GM18517 (cell line): Measurements from ENCODE around the gene TRAF1.

Experiments used
- ATAC-seq: cut with Tn5 transposase; IDR thresholded peaks from one replicate; pipeline ENCODE4 v1.9.1; 2021; ENCODE audit warnings: mild to moderate bottlenecking, moderate library complexity; ENCODE audit not compliant: unreplicated experiment

The TRAF1 gene

DNA sequence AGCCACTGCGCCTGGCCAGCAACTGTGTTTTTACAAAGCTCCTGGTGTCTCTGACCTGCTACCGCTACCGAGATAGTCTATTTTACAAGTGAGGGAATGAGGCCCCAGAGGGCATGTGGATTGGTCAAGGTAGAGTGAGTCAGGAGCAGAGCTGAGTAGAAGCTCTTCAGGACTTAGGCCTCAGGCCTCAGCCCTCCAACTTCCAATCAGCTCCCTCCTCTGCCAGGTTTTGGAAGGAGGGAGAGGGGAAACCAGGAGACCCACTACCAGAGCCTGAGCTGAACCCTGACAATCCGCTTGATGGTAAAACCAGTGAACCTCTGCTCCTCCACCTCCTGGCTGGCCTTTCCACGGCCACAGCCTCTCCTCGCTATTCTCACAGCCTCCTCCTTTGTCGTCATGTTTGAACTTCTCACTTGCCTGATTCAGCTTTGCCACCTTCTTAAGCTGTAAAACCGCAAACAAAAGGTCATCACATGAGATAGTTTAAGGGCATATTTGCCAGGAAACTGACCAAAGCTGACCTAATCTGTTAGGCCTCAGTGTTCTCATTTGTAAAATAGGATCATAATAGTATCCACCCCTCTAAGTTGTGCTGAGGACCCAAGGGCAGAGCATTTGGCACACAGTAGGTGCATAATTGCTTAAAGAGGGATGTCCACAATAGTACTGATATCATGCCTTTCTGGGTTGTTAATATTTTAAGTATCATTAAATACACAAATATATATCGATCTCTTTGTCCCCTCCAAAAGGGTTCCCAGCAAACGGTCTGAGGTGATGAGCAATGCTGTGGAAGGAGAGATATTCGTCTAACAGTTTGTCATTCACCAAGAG lies 1.7 kb downstream of the TRAF1 start:
- no peak for ATAC-seq

DNA sequence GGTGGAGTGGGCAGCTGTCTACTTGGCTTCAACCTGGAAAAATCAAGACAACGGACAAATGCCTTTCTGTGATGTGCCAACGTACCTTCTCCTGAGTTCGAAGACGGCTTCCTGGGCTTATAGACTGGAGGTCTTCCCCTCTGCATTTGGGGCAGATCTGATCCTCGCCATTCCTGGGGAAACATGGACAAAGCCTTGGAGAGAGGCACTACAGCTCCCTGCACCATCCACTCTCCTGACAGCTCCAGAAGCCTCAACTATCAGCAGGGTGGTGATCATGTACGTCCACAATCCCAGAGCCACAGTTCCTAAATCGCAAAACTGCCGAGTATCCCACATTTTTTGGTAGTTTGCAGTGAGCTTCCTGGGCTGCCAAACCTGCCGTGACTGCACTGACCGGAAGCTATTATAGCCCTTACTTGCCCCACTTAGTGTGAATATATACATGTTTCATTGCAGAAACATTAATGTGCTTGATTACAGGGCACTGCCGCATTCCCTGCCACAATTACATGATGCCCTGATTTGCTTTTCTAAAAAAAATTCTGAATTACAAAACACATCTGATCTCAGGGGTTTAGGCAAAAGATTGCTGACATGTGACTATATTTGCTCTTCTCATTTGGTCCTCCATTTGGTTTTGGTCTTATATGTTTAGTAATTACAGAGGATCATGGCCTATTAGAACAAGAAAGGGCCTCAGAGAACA lies 2.8 kb downstream of the TRAF1 start:
- no peak for ATAC-seq

DNA sequence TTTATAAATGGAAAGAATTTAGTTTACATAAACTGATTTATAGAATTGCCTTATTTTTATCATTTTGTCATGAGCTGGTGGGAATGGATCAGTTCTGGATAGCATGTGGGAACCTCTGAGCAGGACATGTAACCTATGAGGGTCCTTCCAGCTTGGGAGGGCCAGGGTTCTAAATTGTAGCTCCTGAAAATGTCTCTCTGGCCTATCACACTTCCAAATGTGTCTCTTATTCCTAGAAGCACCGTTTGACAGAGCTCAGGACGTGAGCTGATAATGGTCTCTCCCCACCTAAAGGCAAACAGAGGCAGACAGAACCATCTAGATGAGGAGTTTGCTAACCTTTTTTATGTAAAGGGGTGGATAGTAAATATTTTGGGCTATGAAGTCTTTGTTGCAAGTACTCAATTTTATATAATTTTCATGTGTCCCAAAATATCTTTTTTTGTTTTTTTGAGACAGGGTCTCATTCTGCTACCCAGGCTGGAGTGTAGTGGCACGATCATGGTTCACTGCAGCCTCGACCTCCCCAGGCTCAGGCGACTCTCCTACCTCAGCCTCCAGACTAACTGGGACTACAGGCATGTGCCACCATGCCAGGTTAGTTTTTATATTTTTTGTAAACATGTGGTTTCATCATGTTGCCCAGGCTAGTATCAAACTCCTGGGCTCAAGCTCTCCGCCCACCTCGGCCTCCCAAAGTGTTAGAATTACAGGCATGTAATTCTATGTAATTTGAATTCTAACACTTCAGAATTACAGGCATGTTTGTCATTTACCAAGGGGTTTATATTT lies 4.0 kb downstream of the TRAF1 start:
- no peak for ATAC-seq

GRCh38 chr9:120921661-120922181 lies 4.9 kb downstream of the TRAF1 start:
- ATAC-seq, result no peak

DNA sequence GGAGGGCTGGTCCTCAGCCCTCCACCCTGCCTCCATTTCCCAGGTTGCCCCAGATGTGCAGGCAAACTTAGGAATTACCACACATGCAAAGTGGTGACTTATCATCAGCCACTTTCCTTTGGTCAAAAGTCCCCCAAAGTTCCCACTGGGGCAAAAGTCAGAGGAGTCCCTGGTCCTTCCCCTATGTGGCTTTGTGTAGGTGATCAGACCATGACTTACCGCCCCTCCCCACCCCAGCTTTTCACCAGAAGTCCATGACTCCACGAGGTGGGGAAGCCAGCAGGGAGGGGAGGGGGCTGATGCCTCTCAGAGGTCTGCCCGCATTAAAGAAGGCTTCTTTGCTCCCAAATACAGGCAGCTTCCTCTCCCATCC lies 5.8 kb downstream of the TRAF1 start:
- no peak for ATAC-seq

DNA sequence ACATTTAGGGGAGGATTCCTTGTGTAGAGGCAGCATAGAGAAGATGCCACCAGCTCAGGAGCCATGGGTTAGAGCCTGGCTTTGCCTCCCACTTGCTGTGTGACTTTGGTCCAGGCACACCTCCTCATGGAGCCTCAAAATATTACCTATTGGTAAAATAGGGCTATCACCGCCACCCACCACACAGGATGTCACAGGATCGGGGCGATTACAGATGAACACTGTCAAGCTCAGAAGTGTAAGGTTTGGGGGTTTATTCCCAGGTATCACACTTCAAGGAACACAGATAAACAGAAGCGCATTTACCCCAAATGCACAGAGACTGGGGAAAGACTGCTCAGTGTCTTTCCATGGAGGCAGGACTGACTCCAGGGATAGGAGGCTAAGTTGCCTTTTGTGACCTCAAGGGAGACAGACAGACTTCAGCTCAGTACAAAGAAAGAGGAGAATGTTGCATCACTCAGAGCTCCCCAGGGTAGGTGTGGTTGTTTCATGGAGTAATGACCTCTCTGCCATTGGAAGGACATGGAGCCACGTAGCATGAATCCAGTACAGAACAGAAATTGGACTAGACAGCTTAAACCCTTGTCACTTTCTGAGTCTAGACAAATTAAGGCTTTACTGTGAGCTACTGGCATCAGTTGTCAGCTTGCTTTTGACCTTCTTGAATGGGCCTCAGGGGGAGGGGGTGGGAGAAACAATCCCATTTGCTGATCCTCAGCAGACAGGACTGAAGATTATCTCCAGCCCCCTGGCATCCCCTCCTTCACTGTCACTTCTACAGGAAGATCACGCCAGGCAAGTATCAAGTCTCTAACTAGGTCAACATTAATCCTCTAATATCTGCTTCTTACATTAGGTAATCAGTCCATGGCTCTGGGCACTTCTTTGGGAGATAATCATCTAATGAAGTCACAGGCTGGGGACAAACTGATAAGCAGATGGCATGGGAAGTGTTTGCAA lies 6.5 kb downstream of the TRAF1 start:
- ATAC-seq, result no peak

DNA sequence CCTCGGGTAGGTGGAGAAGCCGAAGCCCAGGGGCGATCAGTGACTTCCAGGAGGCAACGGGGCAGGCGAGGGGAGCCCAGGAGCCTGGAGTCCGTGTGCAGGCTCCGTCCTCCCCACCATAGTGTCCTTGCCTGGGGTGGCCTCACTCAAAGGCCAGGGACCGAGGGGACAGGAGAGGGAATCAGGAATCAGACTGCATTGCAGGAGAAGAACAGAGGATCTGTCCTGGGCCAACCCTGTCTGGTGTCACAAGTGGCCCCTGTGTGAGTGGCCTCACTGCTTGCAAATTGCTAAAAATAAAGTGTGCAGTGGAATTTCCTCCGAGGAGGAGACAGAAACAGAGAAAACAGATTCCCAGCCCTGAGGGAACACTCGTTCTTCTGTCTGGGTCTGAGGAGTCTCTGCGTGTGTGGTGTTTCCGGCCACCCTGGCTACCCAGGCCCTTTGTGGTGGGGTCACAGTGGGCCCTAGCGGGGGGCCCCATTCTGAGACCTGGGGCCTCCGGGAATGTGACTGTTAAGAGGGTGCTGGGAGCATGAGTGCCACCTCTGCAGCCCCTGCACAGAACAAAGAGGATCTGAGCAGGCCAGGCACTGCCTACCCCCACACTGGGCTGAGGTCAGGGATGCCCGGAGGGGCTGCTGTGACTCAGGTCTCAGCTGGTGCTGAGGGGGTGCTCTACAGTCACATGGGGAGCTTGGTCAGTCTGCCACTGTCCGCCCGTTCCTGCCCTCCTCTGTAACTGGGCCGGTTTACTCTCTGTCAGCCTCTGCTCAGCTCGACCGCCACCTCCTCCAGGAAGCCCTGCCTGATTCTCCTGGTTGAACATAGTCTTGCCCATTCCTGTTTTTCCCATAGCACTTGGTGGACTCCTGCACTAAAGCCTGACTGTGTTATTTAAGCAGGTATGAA lies 7.4 kb downstream of the TRAF1 start:
- ATAC-seq, result no peak

GRCh38 chr9:120917929-120918762 lies 8.4 kb downstream of the TRAF1 start:
- ATAC-seq, result no peak

- ATAC-seq, result no peak
Observed at GRCh38 chr9:120916991-120917880, 9.4 kb downstream of the TRAF1 start.

DNA sequence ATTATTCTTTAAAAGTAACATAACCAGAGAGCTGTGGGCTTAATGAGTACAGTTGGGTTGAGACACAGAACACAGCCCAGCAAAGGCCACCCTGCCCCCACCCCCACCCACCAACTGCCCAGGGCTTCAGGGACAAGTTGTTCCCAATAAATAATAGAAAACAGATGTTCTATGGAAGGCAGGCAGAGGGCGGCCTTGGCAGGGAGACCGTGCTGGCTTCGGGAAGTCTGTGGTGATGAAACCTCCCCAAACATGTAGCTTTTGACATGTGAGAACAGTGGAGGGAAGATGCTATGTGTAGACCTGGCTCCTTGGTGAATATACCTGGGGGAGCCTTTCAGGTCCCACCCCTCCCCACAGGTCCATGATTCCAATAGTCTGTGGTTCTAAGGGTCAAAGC lies 10.0 kb downstream of the TRAF1 start:
- ATAC-seq, result no peak

GRCh38 chr9:120915854-120916470 lies 10.6 kb downstream of the TRAF1 start:
- ATAC-seq, result no peak

DNA sequence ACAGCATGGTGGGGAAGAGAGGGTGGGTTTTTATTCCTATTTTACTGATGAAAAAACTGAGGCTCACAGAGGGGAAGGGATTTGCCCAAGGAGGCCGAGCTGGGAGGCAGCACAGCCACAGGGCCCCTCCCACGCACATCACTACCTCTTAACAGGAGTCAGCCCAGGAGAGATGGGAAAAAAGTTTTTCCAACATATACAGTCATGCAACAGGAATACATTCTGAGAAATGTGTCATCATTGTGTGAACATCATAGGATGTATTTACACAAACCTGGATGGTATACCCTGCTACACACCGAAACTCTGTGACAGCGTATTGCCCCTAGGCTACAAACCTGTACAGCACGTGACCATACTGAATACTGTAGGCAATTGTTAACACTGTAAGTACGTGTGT lies 11.6 kb downstream of the TRAF1 start:
- ATAC-seq, result no peak

DNA sequence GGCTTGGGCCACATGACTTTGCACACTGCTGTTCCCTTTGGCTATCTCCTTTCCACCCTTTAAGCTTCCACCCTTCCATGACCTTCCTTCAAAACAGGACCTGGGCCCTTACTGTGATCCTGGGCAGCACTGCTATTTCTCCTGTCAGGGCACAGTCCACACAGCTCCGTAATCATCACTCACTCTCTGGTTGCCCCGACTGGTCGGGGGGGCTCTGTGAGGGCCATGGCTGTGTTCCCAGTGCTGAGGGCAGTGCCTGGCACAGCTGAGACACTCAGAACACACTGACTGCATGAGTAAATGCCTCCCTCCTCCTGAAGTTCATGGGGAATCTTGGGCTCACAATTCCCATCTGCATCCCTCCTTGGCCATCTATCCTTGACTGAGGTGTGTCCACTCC lies 12.2 kb downstream of the TRAF1 start:
- ATAC-seq, result no peak

- ATAC-seq, result no peak
Observed at GRCh38 chr9:120913647-120914264, 12.8 kb downstream of the TRAF1 start.

- ATAC-seq, result no peak
Observed at GRCh38 chr9:120912958-120913646, 13.5 kb downstream of the TRAF1 start.

GRCh38 chr9:120911295-120911837 lies 15.2 kb downstream of the TRAF1 start:
- ATAC-seq, result no peak
